ENCODE data around the gene GLUL.
"Not testable (repeated sequence)": the region's sequence is repeated elsewhere in the genome, so short reads cannot be mapped to it uniquely, and the experiment has no call there.

The GLUL gene

GRCh38 chr1:182394055-182394775, 2.6 kb upstream of the GLUL start:
- DNase-seq (ENCODE audit: low read depth): no peak

GRCh38 chr1:182392050-182393028, 749 bp upstream of the GLUL start:
- DNase-seq (ENCODE audit: low read depth): peak; percentile 36

- DNase-seq (ENCODE audit: low read depth): no peak
These were observed 595 bp downstream of the GLUL start for GRCh38 chr1:182391028-182391361.

- no peak for DNase-seq (ENCODE audit: low read depth)
These were observed 2.0 kb downstream of the GLUL start for GRCh38 chr1:182389619-182390047.

GRCh38 chr1:182388392-182389134, 3.0 kb downstream of the GLUL start:
- DNase-seq (ENCODE audit: low read depth): no peak

GRCh38 chr1:182387566-182387965, 4.0 kb downstream of the GLUL start:
- DNase-seq (ENCODE audit: low read depth): no peak

- no peak for DNase-seq (ENCODE audit: low read depth)
These were observed 4.6 kb downstream of the GLUL start for GRCh38 chr1:182386980-182387379.

GRCh38 chr1:182385885-182386853, 5.4 kb downstream of the GLUL start:
- DNase-seq (ENCODE audit: low read depth): no peak

- no peak for DNase-seq (ENCODE audit: low read depth)
These were observed 7.1 kb downstream of the GLUL start for GRCh38 chr1:182384387-182384960.

GRCh38 chr1:182383934-182384333, 7.7 kb downstream of the GLUL start:
- no peak for DNase-seq (ENCODE audit: low read depth)

- no peak for DNase-seq (ENCODE audit: low read depth)
These were observed 8.4 kb downstream of the GLUL start for GRCh38 chr1:182383037-182383661.

- no peak for DNase-seq (ENCODE audit: low read depth)
These were observed 9.4 kb downstream of the GLUL start for GRCh38 chr1:182381962-182382819.

GRCh38 chr1:182380199-182380598, 11.4 kb downstream of the GLUL start:
- no peak for DNase-seq (ENCODE audit: low read depth)

- DNase-seq (ENCODE audit: low read depth): not testable (repeated sequence)
These were observed 11.8 kb downstream of the GLUL start for GRCh38 chr1:182379781-182380180.

- peak; percentile 43 for DNase-seq (ENCODE audit: low read depth)
These were observed 14.5 kb downstream of the GLUL start for GRCh38 chr1:182376936-182377574.

GRCh38 chr1:182374101-182374834, 17.3 kb downstream of the GLUL start:
- no peak for DNase-seq (ENCODE audit: low read depth)

- no peak for DNase-seq (ENCODE audit: low read depth)
These were observed 21.1 kb downstream of the GLUL start for GRCh38 chr1:182370532-182370931.

- DNase-seq (ENCODE audit: low read depth): no peak
These were observed 22.7 kb downstream of the GLUL start for GRCh38 chr1:182368903-182369302.

Measured in ELR (cell line).